Smooth muscle cell (in vitro differentiated cells): Measurements from ENCODE around the gene IGFLR1. TPM values are rescaled to one million over a fixed set of nuclear protein-coding genes. Genes with fewer than 3 reads are reported as not detected.

ENCODE experiments used
- DNase-seq: peaks from one replicate; lab custom pipeline; 2025; ENCODE audit not compliant: unreplicated experiment; lab: John Stamatoyannopoulos, UW
- H2AFZ ChIP-seq: fragments of 200-600 bp; sonication (generic); 2 replicates; pipeline ENCODE4 v1.6.0; 2016; ENCODE audit warnings: antibody characterized with exemption, low read depth, mild to moderate bottlenecking
- H3F3A ChIP-seq: fragments of 200-600 bp; sonication (generic); 2 replicates; pipeline ENCODE4 v1.6.0; 2017; ENCODE audit warnings: antibody characterized with exemption, low read depth
- H3K27ac ChIP-seq: fragments of 200-600 bp; sonication (generic); 2 replicates; pipeline ENCODE4 v1.5.1; 2016; ENCODE audit warnings: low read depth, mild to moderate bottlenecking
- H3K27me3 ChIP-seq: fragments of 200-600 bp; sonication (generic); 2 replicates; pipeline ENCODE4 v1.6.1; 2016; ENCODE audit warnings: low read depth, mild to moderate bottlenecking
- H3K36me3 ChIP-seq: fragments of 200-600 bp; sonication (generic); 2 replicates; pipeline ENCODE4 v1.5.1; 2016; ENCODE audit warnings: low read depth
- H3K4me1 ChIP-seq: fragments of 200-600 bp; sonication (generic); 2 replicates; pipeline ENCODE4 v1.5.1; 2016; ENCODE audit warnings: low read depth
- H3K4me2 ChIP-seq: fragments of 200-600 bp; sonication (generic); 2 replicates; pipeline ENCODE4 v1.6.0; 2016; ENCODE audit warnings: mild to moderate bottlenecking
- H3K4me3 ChIP-seq: fragments of 200-600 bp; sonication (generic); 2 replicates; pipeline ENCODE4 v1.5.1; 2016; ENCODE audit warnings: mild to moderate bottlenecking
- H3K79me2 ChIP-seq: fragments of 200-600 bp; sonication (generic); 2 replicates; pipeline ENCODE4 v1.6.0; 2016; ENCODE audit warnings: low read depth, mild to moderate bottlenecking
- H3K9ac ChIP-seq: fragments of 200-600 bp; sonication (generic); 2 replicates; pipeline ENCODE4 v1.6.0; 2016; ENCODE audit warnings: low read depth
- H3K9me3 ChIP-seq: fragments of 200-600 bp; sonication (generic); replicated peaks from 2 replicates; pipeline ENCODE4 v1.5.1; 2016; ENCODE audit warnings: low read depth
- H4K20me1 ChIP-seq: fragments of 200-600 bp; sonication (generic); 2 replicates; pipeline ENCODE4 v1.6.0; 2016; ENCODE audit warnings: low read depth
- WGBS: methylation state at CpG from one replicate; pipeline ENCODE4 v1.1.7; 2016; ENCODE audit warnings: low lambda C conversion rate; 5-methylcytosine and 5-hydroxymethylcytosine counted together
- polyA plus RNA-seq: library from polyadenylated mRNA; unstranded; fragments of >200 nt; fragmentation: Nextera tagmentation; extraction: Ambion mirVana; gene quantifications from 2 replicates; pipeline ENCODE4 v1.2.1, GENCODE V29; 2016
- total RNA-seq: library from RNA; depleted of rRNA; stranded (reverse); fragments of >200 nt; gene quantifications from 2 replicates; pipeline ENCODE4 v1.2.3, GENCODE V29; 2014
- TF ChIP-seq, protein P1 (sequence below): fragments of 200-600 bp; sonication (generic); IDR thresholded peaks from 2 replicates; pipeline ENCODE4 v1.5.1; 2017; ENCODE audit warnings: borderline replicate concordance, mild to moderate bottlenecking, antibody characterized with exemption; ENCODE audit not compliant: insufficient read depth, poor library complexity, severe bottlenecking

The IGFLR1 gene
- total and polyA plus RNA-seq, 2 experiments from 2014 or later, result 1.2 to 1.4 TPM

DNA sequence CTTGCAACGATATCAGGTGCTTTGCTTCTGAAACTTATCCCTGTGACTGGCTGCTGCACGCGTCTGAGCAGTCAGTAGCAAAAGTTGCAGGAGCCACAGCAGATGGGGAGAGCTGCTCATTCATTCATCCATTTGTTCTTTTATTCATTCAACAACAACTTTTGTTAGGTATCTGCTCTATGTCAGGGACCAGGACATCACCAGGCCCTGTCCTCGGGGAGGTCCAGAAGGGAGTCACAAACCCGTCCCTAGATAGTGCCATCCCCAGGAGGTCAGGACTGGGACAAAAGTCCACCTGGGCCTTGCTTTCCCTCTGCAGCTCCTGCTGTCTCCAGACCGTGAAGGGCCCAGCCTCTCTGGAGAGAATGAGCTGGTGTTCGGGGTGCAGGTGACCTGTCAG lies 35.7 kb upstream of the IGFLR1 start:
- Histone ChIP-seq H4K20me1 (no peaks in the 10 kb centered on the region), H3K27ac (no peak overlapping the region), H3K79me2 (no peaks in the 10 kb centered on the region), H3F3A (no peaks in the 10 kb centered on the region), H3K36me3 (no peaks in the 10 kb centered on the region), H2AFZ (no peak overlapping the region), H3K9ac (no peak overlapping the region), H3K27me3 (no peaks in the 10 kb centered on the region), H3K4me2 (no peak overlapping the region), H3K4me3 (no peak overlapping the region), H3K9me3 (no peaks in the 10 kb centered on the region), H3K4me1 (peaks cover 6% of the 10 kb centered on the region)
- TF ChIP-seq, protein P1, sequence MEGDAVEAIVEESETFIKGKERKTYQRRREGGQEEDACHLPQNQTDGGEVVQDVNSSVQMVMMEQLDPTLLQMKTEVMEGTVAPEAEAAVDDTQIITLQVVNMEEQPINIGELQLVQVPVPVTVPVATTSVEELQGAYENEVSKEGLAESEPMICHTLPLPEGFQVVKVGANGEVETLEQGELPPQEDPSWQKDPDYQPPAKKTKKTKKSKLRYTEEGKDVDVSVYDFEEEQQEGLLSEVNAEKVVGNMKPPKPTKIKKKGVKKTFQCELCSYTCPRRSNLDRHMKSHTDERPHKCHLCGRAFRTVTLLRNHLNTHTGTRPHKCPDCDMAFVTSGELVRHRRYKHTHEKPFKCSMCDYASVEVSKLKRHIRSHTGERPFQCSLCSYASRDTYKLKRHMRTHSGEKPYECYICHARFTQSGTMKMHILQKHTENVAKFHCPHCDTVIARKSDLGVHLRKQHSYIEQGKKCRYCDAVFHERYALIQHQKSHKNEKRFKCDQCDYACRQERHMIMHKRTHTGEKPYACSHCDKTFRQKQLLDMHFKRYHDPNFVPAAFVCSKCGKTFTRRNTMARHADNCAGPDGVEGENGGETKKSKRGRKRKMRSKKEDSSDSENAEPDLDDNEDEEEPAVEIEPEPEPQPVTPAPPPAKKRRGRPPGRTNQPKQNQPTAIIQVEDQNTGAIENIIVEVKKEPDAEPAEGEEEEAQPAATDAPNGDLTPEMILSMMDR, result no peak
- 94% methylated on average over 7 of the region's 7 CpGs for WGBS
- no peak for DNase-seq

DNA sequence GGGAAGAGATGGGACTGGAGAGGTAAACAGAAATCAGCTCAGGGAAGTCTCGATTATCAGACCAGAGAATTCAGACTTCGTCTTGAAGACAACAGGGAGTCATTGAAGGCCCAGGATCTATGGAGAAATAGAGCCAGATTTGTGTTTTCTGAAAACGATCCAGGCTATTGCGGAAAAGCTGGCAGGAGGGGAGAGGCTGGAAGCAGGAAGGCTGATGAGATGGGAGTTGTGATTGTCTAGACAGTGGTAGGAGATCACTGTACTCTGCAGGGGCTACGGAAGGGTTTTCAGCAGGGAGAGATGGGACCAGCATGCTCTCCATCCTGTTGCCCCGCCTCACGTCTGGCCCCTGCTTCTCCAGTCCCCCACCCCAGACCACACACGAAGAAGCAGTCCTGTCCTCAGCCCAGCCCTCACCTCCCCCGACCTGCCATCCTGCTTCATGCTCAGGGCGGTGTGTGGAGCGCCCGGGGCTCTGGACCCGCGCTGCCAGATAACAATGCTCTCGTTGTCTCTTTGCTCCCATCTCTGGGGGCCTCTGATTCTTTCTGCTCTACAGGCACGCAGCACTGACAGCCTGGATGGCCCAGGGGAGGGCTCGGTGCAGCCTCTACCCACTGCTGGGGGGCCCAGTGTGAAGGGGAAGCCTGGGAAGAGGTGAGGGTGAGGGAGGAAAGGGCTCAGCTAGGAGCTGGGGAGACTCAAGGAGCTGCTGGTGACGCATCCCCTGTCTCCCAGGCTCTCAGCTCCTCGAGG lies 35.0 kb upstream of the IGFLR1 start:
- Histone ChIP-seq H3K4me1 (peaks cover 6% of the 10 kb centered on the region), H2AFZ (no peak overlapping the region), H3K9me3 (no peaks in the 10 kb centered on the region), H3K27ac (no peak overlapping the region), H3K79me2 (no peaks in the 10 kb centered on the region), H3K4me3 (no peak overlapping the region), H3F3A (no peaks in the 10 kb centered on the region), H3K4me2 (no peak overlapping the region), H4K20me1 (no peaks in the 10 kb centered on the region), H3K9ac (no peak overlapping the region), H3K36me3 (no peaks in the 10 kb centered on the region), H3K27me3 (no peaks in the 10 kb centered on the region)
- TF ChIP-seq, protein P1, result no peak
- DNase-seq, result no peak
- WGBS, result 45% methylated on average over 19 of the region's 19 CpGs

DNA sequence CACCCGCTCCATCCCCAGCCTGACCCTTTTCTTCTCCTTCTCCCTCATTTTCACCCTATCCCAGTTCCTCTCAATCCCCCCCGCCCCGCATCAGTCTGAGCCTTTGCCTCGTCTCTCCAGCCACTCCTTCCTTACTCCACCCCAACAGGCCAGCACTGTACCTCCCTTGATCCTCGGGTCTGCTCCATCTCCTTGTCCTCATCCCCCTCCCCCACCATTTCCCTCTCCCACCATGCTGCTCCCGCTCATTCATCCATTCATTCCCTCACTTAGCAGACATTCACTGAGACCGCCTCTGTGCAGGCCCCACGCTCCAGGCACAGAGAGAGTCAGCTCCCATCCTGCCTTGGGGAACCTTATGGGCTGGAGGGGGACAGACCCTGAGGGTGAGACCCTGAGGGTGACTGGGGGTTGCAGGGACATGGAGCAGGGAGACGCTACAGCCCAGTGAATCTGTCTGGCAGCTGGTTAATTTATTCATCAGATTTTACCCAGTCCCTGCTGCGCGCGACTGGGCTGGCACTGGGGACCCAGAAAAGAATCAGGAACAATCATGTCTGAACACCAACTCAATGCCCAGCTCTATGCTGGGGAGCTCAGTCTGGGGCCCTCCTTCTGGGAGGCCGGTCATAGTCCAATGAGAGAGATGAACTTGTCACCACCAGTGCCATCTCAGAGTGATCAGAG lies 34.0 kb upstream of the IGFLR1 start:
- H3K9ac ChIP-seq, result no peak overlapping the region
- no peak for DNase-seq
- H3K4me1 ChIP-seq, result peaks cover 6% of the 10 kb centered on the region
- H3K79me2 ChIP-seq, result no peaks in the 10 kb centered on the region
- no peaks in the 10 kb centered on the region for H3F3A ChIP-seq
- H3K27ac ChIP-seq, result no peak overlapping the region
- H3K36me3 ChIP-seq, result no peaks in the 10 kb centered on the region
- H3K27me3 ChIP-seq, result no peaks in the 10 kb centered on the region
- H3K9me3 ChIP-seq, result no peaks in the 10 kb centered on the region
- 55% methylated on average over 11 of the region's 13 CpGs for WGBS
- no peaks in the 10 kb centered on the region for H4K20me1 ChIP-seq
- peak overlapping the region; percentile 90 for H3K4me2 ChIP-seq
- H2AFZ ChIP-seq, result no peak overlapping the region
- TF ChIP-seq, protein P1, result no peak
- peak overlapping the region; percentile 83 for H3K4me3 ChIP-seq
